Inflammatory macrophage treated with lipopolysaccharide for 1 hour (primary cell): ENCODE results near the gene LRRC8C.

Source experiments
- DNase-seq, 2 donors: peaks; one replicate each; pipeline ENCODE4 v3.0.0-alpha.2; 2020 to 2022

Gene LRRC8C

GRCh38 chr1:89632657-89633247 is at the start of gene LRRC8C:
Gene LRRC8C, plus strand, starts transcription at chr1:89633120. Its CDS starts 53,354 bp downstream, at chr1:89686474.
- DNase-seq: peak; percentile 63 to 82

- no peak for DNase-seq
These were observed 48.7 kb upstream of the LRRC8C start for GRCh38 chr1:89584211-89584610.

GRCh38 chr1:89584781-89585180 is 48.1 kb upstream of the LRRC8C start:
- no peak for DNase-seq

- DNase-seq: no peak
These were observed 45.2 kb upstream of the LRRC8C start for GRCh38 chr1:89587729-89588161.

GRCh38 chr1:89588480-89588879 is 44.4 kb upstream of the LRRC8C start:
- DNase-seq: no peak

GRCh38 chr1:89589515-89589914 is 43.4 kb upstream of the LRRC8C start:
- DNase-seq: no peak

GRCh38 chr1:89590341-89591080 is 42.4 kb upstream of the LRRC8C start:
- no peak for DNase-seq

GRCh38 chr1:89592861-89593302 is 40.0 kb upstream of the LRRC8C start:
- DNase-seq: peak; percentile 55 to 69

- no peak for DNase-seq
These were observed 38.7 kb upstream of the LRRC8C start for GRCh38 chr1:89594096-89594740.

GRCh38 chr1:89596698-89597097 is 36.2 kb upstream of the LRRC8C start:
- no peak for DNase-seq

GRCh38 chr1:89598450-89599331 is 34.2 kb upstream of the LRRC8C start:
- DNase-seq: peak; percentile 24 to 71

GRCh38 chr1:89599332-89599630 is 33.6 kb upstream of the LRRC8C start:
- DNase-seq: no peak

GRCh38 chr1:89600451-89601224 is 32.3 kb upstream of the LRRC8C start:
- peak; percentile 34 to 55 for DNase-seq

GRCh38 chr1:89602871-89603404 is 30.0 kb upstream of the LRRC8C start:
- DNase-seq: no peak

GRCh38 chr1:89603651-89604413 is 29.1 kb upstream of the LRRC8C start:
- no peak for DNase-seq

- no peak for DNase-seq
These were observed 28.5 kb upstream of the LRRC8C start for GRCh38 chr1:89604414-89604735.

- DNase-seq: peak in 1 of 2 donors; percentile 22
These were observed 27.2 kb upstream of the LRRC8C start for GRCh38 chr1:89605692-89606091.

GRCh38 chr1:89606227-89606980 is 26.5 kb upstream of the LRRC8C start:
- DNase-seq: no peak

GRCh38 chr1:89607156-89607555 is 25.8 kb upstream of the LRRC8C start:
- DNase-seq: no peak

GRCh38 chr1:89607586-89608318 is 25.2 kb upstream of the LRRC8C start:
- DNase-seq: no peak
